IPS-15b (cell line): ENCODE results near the gene MOB3B.

Experiments used
- H3K27me3 ChIP-seq: one replicate; pipeline ENCODE4 v1.6.1; 2013; ENCODE audit warnings: low read length; ENCODE audit not compliant: control insufficient read depth, insufficient read depth
- H3K36me3 ChIP-seq: one replicate; pipeline ENCODE4 v1.6.1; 2013; ENCODE audit warnings: low read length; ENCODE audit not compliant: control insufficient read depth, insufficient read depth
- H3K4me1 ChIP-seq: one replicate; pipeline ENCODE4 v1.6.1; 2013; ENCODE audit warnings: mild to moderate bottlenecking, low read length; ENCODE audit not compliant: control insufficient read depth, insufficient read depth
- H3K4me3 ChIP-seq: one replicate; pipeline ENCODE4 v1.5.1; 2013; ENCODE audit warnings: low read depth, low read length
- H3K9ac ChIP-seq: one replicate; pipeline ENCODE4 v1.6.1; 2013; ENCODE audit warnings: low read depth, mild to moderate bottlenecking, low read length
- H3K9me3 ChIP-seq: one replicate; pipeline ENCODE4 v1.6.1; 2013; ENCODE audit warnings: mild to moderate bottlenecking, low read length; ENCODE audit not compliant: control insufficient read depth, insufficient read depth

Gene MOB3B

GRCh38 chr9:27487927-27488326, 41.7 kb downstream of the MOB3B start:
- H3K4me3 ChIP-seq = no peak overlapping the region
- no peak overlapping the region for H3K9ac ChIP-seq
- H3K9me3 ChIP-seq = no peaks in the 10 kb centered on the region
- no peaks in the 10 kb centered on the region for H3K36me3 ChIP-seq
- H3K27me3 ChIP-seq = no peaks in the 10 kb centered on the region
- H3K4me1 ChIP-seq = peaks cover 5% of the 10 kb centered on the region

- Histone ChIP-seq H3K4me1 (peaks cover 5% of the 10 kb centered on the region), H3K27me3 (no peaks in the 10 kb centered on the region), H3K9ac (no peak overlapping the region), H3K9me3 (no peaks in the 10 kb centered on the region), H3K36me3 (no peaks in the 10 kb centered on the region), H3K4me3 (no peak overlapping the region)
These were observed 42.4 kb downstream of the MOB3B start for GRCh38 chr9:27487128-27487640.

- Histone ChIP-seq H3K36me3 (no peaks in the 10 kb centered on the region), H3K4me3 (no peak overlapping the region), H3K4me1 (peaks cover 5% of the 10 kb centered on the region), H3K9ac (no peak overlapping the region), H3K27me3 (no peaks in the 10 kb centered on the region), H3K9me3 (no peaks in the 10 kb centered on the region)
These were observed 44.5 kb downstream of the MOB3B start for GRCh38 chr9:27485158-27485557.

- no peak overlapping the region for H3K9ac ChIP-seq
- H3K9me3 ChIP-seq = no peaks in the 10 kb centered on the region
- no peak overlapping the region for H3K4me3 ChIP-seq
- H3K27me3 ChIP-seq = no peaks in the 10 kb centered on the region
- H3K4me1 ChIP-seq = peaks cover 5% of the 10 kb centered on the region
- H3K36me3 ChIP-seq = no peaks in the 10 kb centered on the region
These were observed 46.0 kb downstream of the MOB3B start for GRCh38 chr9:27483576-27483975.

- Histone ChIP-seq H3K36me3 (no peaks in the 10 kb centered on the region), H3K27me3 (no peaks in the 10 kb centered on the region), H3K4me3 (no peak overlapping the region), H3K4me1 (peaks cover 2% of the 10 kb centered on the region), H3K9me3 (no peaks in the 10 kb centered on the region), H3K9ac (no peak overlapping the region)
These were observed 46.9 kb downstream of the MOB3B start for GRCh38 chr9:27482709-27483108.

- Histone ChIP-seq H3K4me3 (no peak overlapping the region), H3K9me3 (no peaks in the 10 kb centered on the region), H3K4me1 (peaks cover 4% of the 10 kb centered on the region), H3K9ac (no peak overlapping the region), H3K36me3 (no peaks in the 10 kb centered on the region), H3K27me3 (no peaks in the 10 kb centered on the region)
These were observed 51.3 kb downstream of the MOB3B start for GRCh38 chr9:27478322-27478721.

GRCh38 chr9:27476870-27477515, 52.6 kb downstream of the MOB3B start:
- H3K4me3 ChIP-seq = no peak overlapping the region
- H3K27me3 ChIP-seq = no peaks in the 10 kb centered on the region
- H3K9ac ChIP-seq = no peak overlapping the region
- H3K4me1 ChIP-seq = peaks cover 8% of the 10 kb centered on the region
- H3K36me3 ChIP-seq = no peaks in the 10 kb centered on the region
- no peaks in the 10 kb centered on the region for H3K9me3 ChIP-seq

- Histone ChIP-seq H3K4me3 (no peak overlapping the region), H3K36me3 (no peaks in the 10 kb centered on the region), H3K9ac (no peak overlapping the region)
These were observed 54.5 kb downstream of the MOB3B start for GRCh38 chr9:27475057-27475595.

GRCh38 chr9:27474305-27474704, 55.3 kb downstream of the MOB3B start:
- H3K9ac ChIP-seq = no peak overlapping the region
- no peak overlapping the region for H3K4me3 ChIP-seq
- no peaks in the 10 kb centered on the region for H3K27me3 ChIP-seq
- H3K36me3 ChIP-seq = no peaks in the 10 kb centered on the region
- H3K9me3 ChIP-seq = no peaks in the 10 kb centered on the region
- peaks cover 18% of the 10 kb centered on the region for H3K4me1 ChIP-seq

More at GRCh38 chr9:27475057-27475595, 54.5 kb downstream of the MOB3B start:
- Histone ChIP-seq H3K4me1 (peaks cover 16% of the 10 kb centered on the region), H3K27me3 (no peaks in the 10 kb centered on the region), H3K9me3 (no peaks in the 10 kb centered on the region)

GRCh38 chr9:27473111-27473529, 56.5 kb downstream of the MOB3B start:
- H3K4me1 ChIP-seq = peaks cover 18% of the 10 kb centered on the region
- no peaks in the 10 kb centered on the region for H3K27me3 ChIP-seq
- H3K36me3 ChIP-seq = no peaks in the 10 kb centered on the region
- no peak overlapping the region for H3K9ac ChIP-seq
- no peaks in the 10 kb centered on the region for H3K9me3 ChIP-seq
- no peak overlapping the region for H3K4me3 ChIP-seq

GRCh38 chr9:27472195-27472594, 57.4 kb downstream of the MOB3B start:
- no peak overlapping the region for H3K4me3 ChIP-seq
- H3K4me1 ChIP-seq = peaks cover 17% of the 10 kb centered on the region
- H3K27me3 ChIP-seq = no peaks in the 10 kb centered on the region
- no peaks in the 10 kb centered on the region for H3K36me3 ChIP-seq
- no peaks in the 10 kb centered on the region for H3K9me3 ChIP-seq
- H3K9ac ChIP-seq = no peak overlapping the region

GRCh38 chr9:27471789-27472188, 57.8 kb downstream of the MOB3B start:
- H3K9me3 ChIP-seq = no peaks in the 10 kb centered on the region
- H3K27me3 ChIP-seq = no peaks in the 10 kb centered on the region
- no peak overlapping the region for H3K4me3 ChIP-seq
- H3K36me3 ChIP-seq = no peaks in the 10 kb centered on the region
- H3K9ac ChIP-seq = no peak overlapping the region
- H3K4me1 ChIP-seq = peaks cover 15% of the 10 kb centered on the region
